ENCODE measurements around the gene MAP7D3.
"Not testable (repeated sequence)": the region's sequence is repeated elsewhere in the genome, so short reads cannot be mapped to it uniquely, and the experiment has no call there.

MAP7D3 gene

DNA sequence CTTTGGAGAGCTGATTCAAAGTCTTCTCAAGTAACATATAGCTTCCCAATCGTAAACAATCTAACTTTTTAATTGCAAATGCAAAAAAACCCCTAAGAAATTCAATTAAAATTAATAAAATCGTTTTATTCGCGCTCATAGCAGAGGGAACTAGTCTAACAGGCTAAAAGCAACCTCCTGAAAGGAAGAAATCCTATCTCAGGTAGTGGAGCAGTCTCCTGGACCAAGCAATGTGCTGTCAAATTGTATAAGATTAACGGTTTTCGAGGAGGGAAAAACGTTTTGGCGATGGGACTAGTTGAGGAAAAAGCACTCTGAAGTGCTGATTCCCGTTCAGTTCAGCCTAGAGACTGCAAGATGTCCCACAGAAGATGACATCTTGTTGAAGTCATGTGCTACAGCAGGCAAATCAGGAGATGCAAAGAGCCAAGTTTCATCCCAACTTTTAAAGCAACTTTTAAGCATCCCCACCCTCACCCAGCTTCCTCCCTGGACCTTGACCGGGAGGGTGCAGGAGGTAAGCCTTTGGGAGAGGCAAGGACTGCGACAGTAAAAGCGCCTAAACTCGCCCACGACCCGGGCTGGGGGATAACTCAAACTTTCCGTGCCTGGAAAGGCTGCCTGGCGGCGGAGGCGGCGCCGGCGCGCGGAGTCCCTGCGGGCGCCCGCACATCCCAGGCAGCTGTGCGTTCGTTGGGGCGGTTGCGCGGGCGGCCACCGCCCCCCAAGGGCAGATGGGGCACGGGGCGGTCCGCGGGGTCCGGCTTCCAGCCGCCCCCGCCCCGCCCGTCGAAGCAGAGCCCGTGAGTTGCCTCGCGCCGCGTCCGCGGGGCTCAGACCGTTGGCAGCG is 784 bp downstream of the MAP7D3 start:
- no peak for DNase-seq (ENCODE audit: low read depth)
- peak overlapping the region; percentile 70 for H3K4me3 ChIP-seq (ENCODE audit: low read depth, low read length)

DNA sequence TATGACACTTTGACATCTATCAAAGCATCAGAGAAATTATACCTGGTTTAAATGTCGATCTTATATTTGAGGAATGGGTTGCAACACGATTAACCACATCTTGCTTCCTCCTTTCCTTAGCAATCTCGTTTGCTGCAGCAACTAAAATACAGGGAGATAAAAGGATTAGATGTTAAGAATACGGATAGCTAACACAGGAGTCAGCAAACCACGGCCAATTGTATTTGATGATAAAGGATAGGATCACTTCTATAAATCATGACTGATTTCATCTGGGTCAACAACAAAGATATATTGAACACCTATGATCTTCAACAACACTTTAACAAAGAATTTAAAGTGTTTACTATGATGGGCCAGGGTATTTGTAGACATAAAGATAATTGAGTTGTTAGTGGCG is 5.0 kb downstream of the MAP7D3 start:
- TF ChIP-seq, protein P1, sequence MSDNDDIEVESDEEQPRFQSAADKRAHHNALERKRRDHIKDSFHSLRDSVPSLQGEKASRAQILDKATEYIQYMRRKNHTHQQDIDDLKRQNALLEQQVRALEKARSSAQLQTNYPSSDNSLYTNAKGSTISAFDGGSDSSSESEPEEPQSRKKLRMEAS (IDR thresholded peaks at IDR 0.05; ENCODE audit: low read depth, low read length), result no peak
- TF ChIP-seq MYC (IDR thresholded peaks at IDR 0.05; ENCODE audit: low read depth, low read length) (no peak), POLR2A (IDR thresholded peaks at IDR 0.05; ENCODE audit: extremely low read depth, insufficient read length) (no peak)
- TF ChIP-seq, protein P2, sequence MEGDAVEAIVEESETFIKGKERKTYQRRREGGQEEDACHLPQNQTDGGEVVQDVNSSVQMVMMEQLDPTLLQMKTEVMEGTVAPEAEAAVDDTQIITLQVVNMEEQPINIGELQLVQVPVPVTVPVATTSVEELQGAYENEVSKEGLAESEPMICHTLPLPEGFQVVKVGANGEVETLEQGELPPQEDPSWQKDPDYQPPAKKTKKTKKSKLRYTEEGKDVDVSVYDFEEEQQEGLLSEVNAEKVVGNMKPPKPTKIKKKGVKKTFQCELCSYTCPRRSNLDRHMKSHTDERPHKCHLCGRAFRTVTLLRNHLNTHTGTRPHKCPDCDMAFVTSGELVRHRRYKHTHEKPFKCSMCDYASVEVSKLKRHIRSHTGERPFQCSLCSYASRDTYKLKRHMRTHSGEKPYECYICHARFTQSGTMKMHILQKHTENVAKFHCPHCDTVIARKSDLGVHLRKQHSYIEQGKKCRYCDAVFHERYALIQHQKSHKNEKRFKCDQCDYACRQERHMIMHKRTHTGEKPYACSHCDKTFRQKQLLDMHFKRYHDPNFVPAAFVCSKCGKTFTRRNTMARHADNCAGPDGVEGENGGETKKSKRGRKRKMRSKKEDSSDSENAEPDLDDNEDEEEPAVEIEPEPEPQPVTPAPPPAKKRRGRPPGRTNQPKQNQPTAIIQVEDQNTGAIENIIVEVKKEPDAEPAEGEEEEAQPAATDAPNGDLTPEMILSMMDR (IDR thresholded peaks at IDR 0.05; ENCODE audit: low read depth, low read length), result no peak
- H3K4me3 ChIP-seq (ENCODE audit: low read depth, low read length), result no peak overlapping the region
- DNase-seq (ENCODE audit: low read depth), result no peak

More for the DNA sequence above, 784 bp downstream of the MAP7D3 start:
- TF ChIP-seq MYC (IDR thresholded peaks at IDR 0.05; ENCODE audit: low read depth, low read length), result no peak
- TF ChIP-seq, protein P2 (IDR thresholded peaks at IDR 0.05; ENCODE audit: low read depth, low read length), result no peak
- TF ChIP-seq, protein P1 (IDR thresholded peaks at IDR 0.05; ENCODE audit: low read depth, low read length), result no peak
- TF ChIP-seq POLR2A (IDR thresholded peaks at IDR 0.05; ENCODE audit: extremely low read depth, insufficient read length), result no peak

DNA sequence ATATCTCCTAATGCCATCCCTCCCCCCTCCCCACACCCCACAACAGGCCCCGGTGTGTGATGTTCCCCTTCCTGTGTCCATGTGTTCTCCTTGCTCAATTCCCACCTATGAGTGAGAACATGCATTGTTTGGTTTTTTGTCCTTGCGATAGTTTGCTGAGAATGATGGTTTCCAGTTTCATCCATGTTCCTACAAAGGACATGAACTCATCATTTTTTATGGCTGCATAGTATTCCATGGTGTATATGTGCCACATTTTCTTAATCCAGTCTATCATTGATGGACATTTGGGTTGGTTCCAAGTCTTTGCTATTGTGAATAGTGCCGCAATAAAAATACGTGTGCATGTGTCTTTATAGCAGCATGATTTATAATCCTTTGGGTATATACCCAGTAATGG is 13.4 kb downstream of the MAP7D3 start:
- DNase-seq (ENCODE audit: low read depth); H3K4me3 ChIP-seq (ENCODE audit: low read depth, low read length): not testable (repeated sequence)

DNA sequence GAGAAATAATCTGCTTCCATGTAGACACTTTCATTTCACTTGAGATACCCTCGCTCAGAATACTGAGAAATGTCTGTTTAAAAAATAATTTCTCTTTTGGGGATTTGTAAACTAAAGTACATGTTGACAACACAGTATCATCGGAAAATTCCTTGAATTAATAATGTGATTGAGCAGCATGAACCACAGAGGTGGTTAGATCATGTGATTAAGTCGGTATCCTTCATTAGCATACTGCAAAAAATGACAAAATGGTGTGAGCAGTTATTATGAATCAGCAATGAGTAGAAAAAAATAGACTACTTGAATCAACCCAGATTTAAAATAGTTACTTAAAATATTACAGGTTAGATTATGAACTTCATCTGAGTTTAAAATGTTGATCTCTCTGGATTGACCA is 14.1 kb downstream of the MAP7D3 start:
- DNase-seq (ENCODE audit: low read depth), result no peak
- H3K4me3 ChIP-seq (ENCODE audit: low read depth, low read length), result no peak overlapping the region
- TF ChIP-seq MYC (IDR thresholded peaks at IDR 0.05; ENCODE audit: low read depth, low read length) (no peak), POLR2A (IDR thresholded peaks at IDR 0.05; ENCODE audit: extremely low read depth, insufficient read length) (no peak)
- TF ChIP-seq, protein P1 (IDR thresholded peaks at IDR 0.05; ENCODE audit: low read depth, low read length), result no peak
- TF ChIP-seq, protein P2 (IDR thresholded peaks at IDR 0.05; ENCODE audit: low read depth, low read length), result no peak

DNA sequence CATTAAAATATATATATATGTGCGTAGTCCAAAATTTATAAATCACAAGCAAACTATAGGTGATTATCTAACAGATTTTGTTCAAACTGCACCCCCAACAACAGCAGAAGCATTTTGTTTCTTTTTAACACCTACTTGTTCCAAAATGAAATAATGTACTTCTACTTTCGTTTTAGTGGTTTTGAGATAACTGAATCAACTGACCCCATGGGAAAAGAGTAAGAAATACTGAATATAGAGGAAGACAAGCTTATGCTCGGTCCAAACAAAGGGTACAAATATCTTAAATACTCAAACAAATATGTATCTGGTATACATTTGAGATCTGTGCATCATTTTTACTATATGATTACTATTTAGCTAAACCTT is 22.4 kb downstream of the MAP7D3 start:
- TF ChIP-seq POLR2A (IDR thresholded peaks at IDR 0.05; ENCODE audit: extremely low read depth, insufficient read length) (no peak), MYC (IDR thresholded peaks at IDR 0.05; ENCODE audit: low read depth, low read length) (no peak)
- TF ChIP-seq, protein P2 (IDR thresholded peaks at IDR 0.05; ENCODE audit: low read depth, low read length), result no peak
- TF ChIP-seq, protein P1 (IDR thresholded peaks at IDR 0.05; ENCODE audit: low read depth, low read length), result no peak
- H3K4me3 ChIP-seq (ENCODE audit: low read depth, low read length), result no peak overlapping the region
- no peak for DNase-seq (ENCODE audit: low read depth)

DNA sequence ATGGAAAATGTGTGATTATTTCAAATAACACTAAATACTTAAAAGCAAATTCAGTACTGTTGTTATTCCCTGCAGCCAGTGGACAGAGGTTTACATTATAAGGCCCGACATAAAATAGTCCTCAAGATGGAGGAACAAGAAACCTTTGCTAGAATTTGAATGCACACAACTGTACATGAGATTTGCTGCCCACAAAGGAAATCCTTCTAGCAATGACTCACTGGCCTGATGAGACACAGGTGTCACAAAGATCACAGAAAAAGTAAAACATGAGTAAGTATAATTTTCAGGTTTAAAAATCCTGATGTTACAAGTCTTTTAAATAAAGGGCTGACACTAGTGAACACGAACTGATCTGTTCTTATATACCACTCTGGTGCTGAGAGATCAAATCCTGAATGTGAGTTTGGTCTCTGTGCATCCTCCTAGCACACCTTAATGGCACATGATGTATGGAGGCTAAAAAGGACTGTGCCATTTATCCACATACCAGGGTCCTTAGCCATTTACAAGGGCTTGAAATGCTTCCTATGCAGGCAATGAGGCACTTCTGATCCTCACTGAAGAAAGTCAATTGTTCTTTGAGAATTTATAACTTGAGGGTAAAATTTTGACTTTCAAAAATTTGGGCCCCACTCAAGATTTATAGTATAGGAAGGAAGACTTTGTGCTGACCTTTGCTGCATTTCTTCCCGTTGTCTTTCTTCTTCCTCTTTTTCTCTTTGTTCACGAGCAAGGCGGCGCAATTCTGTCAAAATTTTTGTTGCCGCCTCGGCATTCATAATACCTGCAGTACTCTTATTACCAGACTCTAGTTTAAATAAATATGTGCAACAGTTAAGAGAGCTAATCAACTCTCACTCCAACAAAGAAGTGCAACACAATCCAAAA is 23.0 kb downstream of the MAP7D3 start:
- no peak overlapping the region for H3K4me3 ChIP-seq (ENCODE audit: low read depth, low read length)
- DNase-seq (ENCODE audit: low read depth), result no peak

More for the DNA sequence above, 23.0 kb downstream of the MAP7D3 start:
- TF ChIP-seq POLR2A (IDR thresholded peaks at IDR 0.05; ENCODE audit: extremely low read depth, insufficient read length) (no peak), MYC (IDR thresholded peaks at IDR 0.05; ENCODE audit: low read depth, low read length) (no peak)
- TF ChIP-seq, protein P2 (IDR thresholded peaks at IDR 0.05; ENCODE audit: low read depth, low read length), result no peak
- TF ChIP-seq, protein P1 (IDR thresholded peaks at IDR 0.05; ENCODE audit: low read depth, low read length), result no peak
